ENCODE results near the gene FN3K. TPM values are rescaled to one million over a fixed set of nuclear protein-coding genes. Genes with fewer than 3 reads are reported as not detected.

Gene FN3K
- total RNA-seq, 1 experiment from 2014 or later: 28.3 TPM

- no peak overlapping the region for H3K4ac ChIP-seq (ENCODE audit: low read depth, low read length)
- H3K4me1 ChIP-seq (ENCODE audit: insufficient read depth, low read length): no peaks in the 10 kb centered on the region
- no peaks in the 10 kb centered on the region for H3K9me3 ChIP-seq (ENCODE audit: control insufficient read depth, low read depth, low read length)
- H3K79me1 ChIP-seq (ENCODE audit: insufficient read depth, low read depth, low read length, poor library complexity, severe bottlenecking): no peaks in the 10 kb centered on the region
- no peak overlapping the region for H2BK15ac ChIP-seq (ENCODE audit: low read depth, low read length)
- H2BK5ac ChIP-seq (ENCODE audit: insufficient read length, low read length): no peak overlapping the region
- no peak overlapping the region for H2BK12ac ChIP-seq (ENCODE audit: insufficient read length, low read depth, low read length)
- H3K27ac ChIP-seq (ENCODE audit: insufficient read length, low read depth, low read length): no peak overlapping the region
- H3K56ac ChIP-seq (ENCODE audit: insufficient read length, low read depth, low read length): no peak overlapping the region
- H3K18ac ChIP-seq (ENCODE audit: insufficient read length, low read depth, low read length): no peak overlapping the region
- Mint-ChIP-seq H3K27ac (no peak overlapping the region), H3K4me1 (peaks cover 0 to 6% of the 10 kb centered on the region in 2 experiments; a peak in 2 of 4 replicates), H3K4me3 (no peak overlapping the region), H3K36me3 (ENCODE audit: insufficient read depth in 1 of 3, low read depth in 3 of 3) (peaks cover 36 to 54% (median 49%) of the 10 kb centered on the region in 3 experiments), H3K9me3 (peaks cover 17 to 21% of the 10 kb centered on the region in 2 experiments), H3K27me3 (ENCODE audit: low read depth) (peaks cover 3% of the 10 kb centered on the region; the same call in 1 of the 2 replicates)
- peaks cover 3% of the 10 kb centered on the region for H3K23me2 ChIP-seq (ENCODE audit: insufficient read length, low read depth, low read length, poor library complexity, severe bottlenecking)
- no peak overlapping the region for H4K8ac ChIP-seq (replicated peaks; ENCODE audit: insufficient read length, low read depth, low read length)
- H3K23ac ChIP-seq (ENCODE audit: insufficient read length, low read depth, low read length): no peak overlapping the region
- H3T11ph ChIP-seq (ENCODE audit: low read length): no peak overlapping the region
- no peak for DNase-seq
- H2BK120ac ChIP-seq (ENCODE audit: low read depth, low read length, poor library complexity, severe bottlenecking): no peak overlapping the region
- H2BK20ac ChIP-seq (ENCODE audit: low read depth, low read length, poor library complexity, severe bottlenecking): no peak overlapping the region
- H3K79me2 ChIP-seq (ENCODE audit: insufficient read depth, low read length): no peaks in the 10 kb centered on the region
- WGBS (ENCODE audit: extremely low coverage, insufficient read length, low lambda C conversion rate): no CpG with 5 or more reads among the region's 26 CpGs
- no peak overlapping the region for H2AK5ac ChIP-seq (ENCODE audit: insufficient read length, low read length)
- H4K5ac ChIP-seq (ENCODE audit: insufficient read length, low read depth, low read length): no peak overlapping the region
- H3K4me2 ChIP-seq (ENCODE audit: insufficient read depth, insufficient read length, low read length): no peak overlapping the region
- H2AFZ ChIP-seq (ENCODE audit: low read length): no peak overlapping the region
- H3K14ac ChIP-seq (ENCODE audit: insufficient read depth, low read length): no peak overlapping the region
- H4K20me1 ChIP-seq (ENCODE audit: control insufficient read depth, insufficient read depth, insufficient read length): no peaks in the 10 kb centered on the region
- TF ChIP-seq CTCF (conservative IDR thresholded peaks at IDR 0.05): no peak
- no peak overlapping the region for H3K9ac ChIP-seq (ENCODE audit: extremely low read depth, insufficient read length, low read length)
- no peaks in the 10 kb centered on the region for H3K27me3 ChIP-seq (ENCODE audit: insufficient read depth, low read length)
- H4K91ac ChIP-seq (ENCODE audit: insufficient read length, low read depth, low read length): no peak overlapping the region
These were observed 2.8 kb downstream of the FN3K start for GRCh38 chr17:82737967-82738877.

Data from H9 (cell line).